ENCODE measurements around the gene MYLIP. TPM values are rescaled to one million over a fixed set of nuclear protein-coding genes. Genes with fewer than 3 reads are reported as not detected.

Gene MYLIP
- polyA plus RNA-seq, 3 donors, result 19.9 to 84.0 (median 28.0) TPM

- no peaks in the 10 kb centered on the region for H4K20me1 ChIP-seq (ENCODE audit: insufficient read depth, low read length)
- no peaks in the 10 kb centered on the region for H3K79me2 ChIP-seq (ENCODE audit: insufficient read depth, low read length)
- no peak for TF ChIP-seq CTCF (IDR thresholded peaks at IDR 0.05)
- H3K36me3 ChIP-seq (replicated peaks in 1 of 2; ENCODE audit: control insufficient read depth in 1 of 2, insufficient read depth in 2 of 2, low read length in 2 of 2), result no peaks in the 10 kb centered on the region
- H3K4me3 ChIP-seq (replicated peaks in 1 of 3; ENCODE audit: low read depth in 2 of 3, low read length in 3 of 3), result no peak overlapping the region
- Mint-ChIP-seq H3K9me3 (no peaks in the 10 kb centered on the region), H3K4me3 (no peak overlapping the region), H3K36me3 (no peaks in the 10 kb centered on the region), H3K4me1 (peaks cover 12% of the 10 kb centered on the region), H3K27me3 (ENCODE audit: low read depth in 3 of 3) (peaks cover 0 to 2% (median 1%) of the 10 kb centered on the region in 3 donors), H3K27ac (no peak overlapping the region)
- no CpG with 5 or more reads among the region's 4 CpGs for WGBS (ENCODE audit: insufficient coverage)
- no peaks in the 10 kb centered on the region for H3K4me1 ChIP-seq (ENCODE audit: control insufficient read depth in 1 of 2, insufficient read depth in 2 of 2, low read length in 2 of 2)
- H3K9ac ChIP-seq (ENCODE audit: insufficient read depth, low read length, poor library complexity, severe bottlenecking), result no peak overlapping the region
- no peaks in the 10 kb centered on the region for H3K27me3 ChIP-seq (ENCODE audit: control insufficient read depth in 2 of 2, insufficient read depth in 2 of 2, low read length in 2 of 2)
- H3K27ac ChIP-seq (ENCODE audit: low read depth in 1 of 2, low read length in 2 of 2), result no peak overlapping the region
- DNase-seq, result no peak
- no peaks in the 10 kb centered on the region for H3K9me3 ChIP-seq (replicated peaks in 1 of 2; ENCODE audit: control insufficient read depth in 1 of 2, insufficient read depth in 1 of 2, low read length in 2 of 2)
- no peak overlapping the region for H2AFZ ChIP-seq (ENCODE audit: insufficient read depth, low read depth, low read length, poor library complexity, severe bottlenecking)
- intact Hi-C loops (cut with micrococcal nuclease), result no loop called here
- no peak overlapping the region for H3K4me2 ChIP-seq (replicated peaks; ENCODE audit: extremely low read depth, low read length, poor library complexity, severe bottlenecking)
Measured at GRCh38 chr6:16166871-16167608, 38.2 kb downstream of the MYLIP start.

- H2AFZ ChIP-seq (ENCODE audit: insufficient read depth, low read depth, low read length, poor library complexity, severe bottlenecking), result no peak overlapping the region
- Mint-ChIP-seq H3K4me3 (no peak overlapping the region), H3K27me3 (ENCODE audit: low read depth in 3 of 3) (peaks cover 1 to 7% (median 1%) of the 10 kb centered on the region in 3 donors), H3K36me3 (no peaks in the 10 kb centered on the region), H3K4me1 (peaks cover 12% of the 10 kb centered on the region), H3K27ac (peak overlapping the region in 1 of 7 donors; percentile 26), H3K9me3 (no peaks in the 10 kb centered on the region)
- TF ChIP-seq CTCF (IDR thresholded peaks at IDR 0.05), result no peak
- H3K27ac ChIP-seq (ENCODE audit: low read depth in 1 of 2, low read length in 2 of 2), result no peak overlapping the region
- H3K79me2 ChIP-seq (ENCODE audit: insufficient read depth, low read length), result no peaks in the 10 kb centered on the region
- no peak for DNase-seq
- H3K36me3 ChIP-seq (replicated peaks in 1 of 2; ENCODE audit: control insufficient read depth in 1 of 2, insufficient read depth in 2 of 2, low read length in 2 of 2), result no peaks in the 10 kb centered on the region
- H3K9me3 ChIP-seq (replicated peaks in 1 of 2; ENCODE audit: control insufficient read depth in 1 of 2, insufficient read depth in 1 of 2, low read length in 2 of 2), result no peaks in the 10 kb centered on the region
- no peak overlapping the region for H3K4me3 ChIP-seq (replicated peaks in 1 of 3; ENCODE audit: low read depth in 2 of 3, low read length in 3 of 3)
- no peak overlapping the region for H3K4me2 ChIP-seq (replicated peaks; ENCODE audit: extremely low read depth, low read length, poor library complexity, severe bottlenecking)
- no peaks in the 10 kb centered on the region for H4K20me1 ChIP-seq (ENCODE audit: insufficient read depth, low read length)
- H3K4me1 ChIP-seq (ENCODE audit: control insufficient read depth in 1 of 2, insufficient read depth in 2 of 2, low read length in 2 of 2), result no peaks in the 10 kb centered on the region
- H3K27me3 ChIP-seq (ENCODE audit: control insufficient read depth in 2 of 2, insufficient read depth in 2 of 2, low read length in 2 of 2), result no peaks in the 10 kb centered on the region
- 32% methylated on average over 3 of the region's 5 CpGs for WGBS (ENCODE audit: insufficient coverage)
- intact Hi-C loops (cut with micrococcal nuclease), result no loop called here
- no peak overlapping the region for H3K9ac ChIP-seq (ENCODE audit: insufficient read depth, low read length, poor library complexity, severe bottlenecking)
Measured at GRCh38 chr6:16168121-16168520, 39.2 kb downstream of the MYLIP start.
